NAMALWA (cell line): ENCODE data around the gene SPOCK1.
"Not testable (repeated sequence)": the region's sequence is repeated elsewhere in the genome, so short reads cannot be mapped to it uniquely, and the experiment has no call there.

Experiments
- DNase-seq: peaks from one replicate; pipeline ENCODE4 v3.0.0-alpha.2; 2015; ENCODE audit warnings: low spot score

SPOCK1 gene

DNA sequence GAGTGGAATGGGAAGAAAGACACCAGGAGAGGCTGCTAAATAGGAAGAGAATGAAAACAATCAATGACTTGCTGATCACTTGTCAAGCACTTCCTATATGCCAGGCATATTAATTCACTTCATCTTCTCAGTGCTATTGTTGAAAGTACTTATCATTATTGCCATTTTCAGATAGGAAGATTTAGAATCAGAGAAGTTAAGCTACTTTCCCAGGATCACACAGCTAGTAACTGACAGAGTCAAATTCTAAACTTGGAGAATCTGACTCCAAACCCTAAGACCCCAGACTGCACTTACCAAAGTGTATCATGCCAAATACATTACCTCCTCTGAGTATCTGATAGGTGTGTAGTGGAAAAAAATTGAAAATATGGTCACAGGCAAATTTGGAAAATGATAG is 236.3 kb downstream of the SPOCK1 start:
- no peak for DNase-seq

DNA sequence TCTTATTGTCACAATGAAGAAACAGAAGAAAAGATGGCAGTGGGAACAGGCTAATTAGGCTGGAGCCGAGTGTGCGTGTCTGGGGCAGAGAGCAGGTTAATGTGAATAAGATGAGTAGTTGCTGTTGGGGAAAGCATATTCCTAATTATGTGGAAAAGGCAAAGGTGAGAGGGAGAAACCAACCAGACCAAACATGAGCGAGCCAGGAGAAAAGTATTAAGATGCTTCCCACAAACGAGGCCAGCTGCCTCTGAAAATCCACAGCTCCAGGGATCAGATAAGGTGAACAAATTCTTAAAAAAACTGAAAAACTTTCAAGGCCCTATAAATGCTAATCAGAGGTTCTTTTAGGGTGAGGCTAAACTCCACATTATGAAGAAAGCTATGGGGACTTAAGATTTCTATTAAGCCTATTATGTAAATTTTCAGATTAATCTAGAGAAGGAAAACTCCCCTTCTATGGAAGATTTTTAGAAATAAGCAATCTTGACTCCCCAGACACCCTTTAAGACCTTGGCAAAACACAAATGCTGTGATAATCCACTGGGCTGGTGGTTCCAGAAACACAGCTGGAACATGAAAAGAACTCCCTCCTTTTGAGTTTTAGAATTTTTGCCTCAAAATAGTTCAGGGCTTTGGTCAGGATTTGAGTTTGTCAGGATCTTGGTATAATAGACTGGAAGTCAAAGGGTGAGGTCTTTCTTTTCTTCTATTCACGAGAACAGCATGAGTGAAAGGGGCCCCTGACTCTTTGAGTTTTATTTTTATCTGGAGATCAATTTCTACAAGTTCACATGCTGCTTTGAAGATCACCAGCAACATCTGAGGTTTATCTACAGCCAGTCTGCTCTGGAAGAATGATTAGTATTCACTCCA is 238.1 kb downstream of the SPOCK1 start:
- no peak for DNase-seq

- not testable (repeated sequence) for DNase-seq
These were observed 240.0 kb downstream of the SPOCK1 start for GRCh38 chr5:137259115-137259514.

GRCh38 chr5:137254119-137255090 is 244.7 kb downstream of the SPOCK1 start:
- no peak for DNase-seq

DNA sequence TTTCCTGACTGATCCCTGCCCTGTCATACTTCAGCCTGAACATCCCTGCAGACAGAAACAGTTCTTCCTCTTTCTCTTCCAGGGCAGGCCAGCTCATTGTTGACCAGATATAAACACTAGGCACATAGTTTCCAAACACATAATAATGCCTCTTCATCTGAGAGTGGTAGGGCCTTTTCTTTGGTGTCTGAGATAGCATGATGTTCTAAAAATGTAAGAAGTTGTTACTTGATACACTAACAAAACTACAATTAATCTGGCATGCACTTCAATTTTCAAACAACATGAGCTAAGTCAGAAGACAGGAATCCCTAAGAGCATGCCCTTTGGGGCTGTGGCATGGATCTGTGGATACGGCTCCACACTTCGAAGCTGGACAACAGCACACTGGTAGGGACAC is 246.6 kb downstream of the SPOCK1 start:
- no peak for DNase-seq

DNA sequence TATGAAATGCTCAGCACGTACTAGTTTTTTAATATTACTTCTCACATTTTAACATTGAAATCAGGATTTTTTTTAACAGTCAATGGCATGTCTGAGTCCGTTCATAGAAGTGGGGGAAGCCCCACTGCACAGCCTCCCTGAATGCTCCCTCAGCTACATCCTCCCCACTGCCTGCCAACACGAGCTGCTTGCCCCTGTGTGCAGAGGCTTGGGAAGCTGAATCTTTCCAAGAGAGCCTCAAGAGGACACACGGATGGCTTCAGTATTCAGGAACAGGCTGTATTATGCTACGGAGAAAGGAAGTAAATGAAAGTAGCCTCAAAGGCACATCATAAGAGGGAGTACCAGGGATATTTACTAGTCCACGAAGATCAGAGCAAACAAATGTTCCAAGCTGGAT is 248.7 kb downstream of the SPOCK1 start:
- DNase-seq: no peak

GRCh38 chr5:137248527-137248926 is 250.6 kb downstream of the SPOCK1 start:
- DNase-seq: no peak

- DNase-seq: no peak
These were observed 253.7 kb downstream of the SPOCK1 start for GRCh38 chr5:137245438-137245837.

DNA sequence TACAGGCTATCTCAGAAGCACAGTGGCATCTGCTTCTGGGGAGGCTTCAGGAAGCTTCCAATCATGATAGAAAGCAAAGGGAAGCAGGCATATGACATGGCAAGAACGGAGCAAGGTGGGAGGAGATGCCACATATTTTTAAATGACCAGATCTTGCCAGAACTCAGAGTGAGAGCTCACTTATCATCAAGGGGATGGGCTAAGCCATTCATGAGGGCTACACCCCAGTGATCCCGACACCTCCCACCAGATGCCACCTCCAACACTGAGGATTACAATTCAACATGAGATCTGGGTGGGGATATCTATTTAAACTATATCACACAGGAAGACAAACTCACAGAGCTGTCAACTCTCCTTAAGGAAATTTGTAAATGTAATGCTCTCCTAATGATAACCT is 258.8 kb downstream of the SPOCK1 start:
- DNase-seq: no peak

- no peak for DNase-seq
These were observed 262.1 kb downstream of the SPOCK1 start for GRCh38 chr5:137236849-137237507.

DNA sequence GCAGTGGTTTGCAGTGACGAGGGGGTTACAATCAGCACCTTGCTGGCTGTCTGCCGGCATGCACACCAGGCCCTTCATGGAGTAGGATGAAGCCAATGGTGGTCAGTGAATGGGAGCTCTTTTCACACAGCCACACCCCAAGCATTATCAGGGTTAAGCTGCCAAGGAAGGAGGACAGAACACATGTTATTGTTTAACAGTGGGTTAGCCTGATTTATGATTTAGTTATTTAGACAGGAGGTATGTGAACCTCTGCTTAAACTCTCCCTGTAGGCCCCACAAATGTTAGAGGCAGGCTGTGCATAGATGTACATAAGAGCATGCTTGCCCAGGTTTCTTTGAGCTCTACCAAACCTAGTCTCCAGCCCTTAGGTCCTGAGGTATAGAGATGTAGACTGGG is 262.9 kb downstream of the SPOCK1 start:
- DNase-seq: no peak

GRCh38 chr5:137234973-137235943 is 263.9 kb downstream of the SPOCK1 start:
- no peak for DNase-seq

- no peak for DNase-seq
These were observed 265.4 kb downstream of the SPOCK1 start for GRCh38 chr5:137233726-137234125.

DNA sequence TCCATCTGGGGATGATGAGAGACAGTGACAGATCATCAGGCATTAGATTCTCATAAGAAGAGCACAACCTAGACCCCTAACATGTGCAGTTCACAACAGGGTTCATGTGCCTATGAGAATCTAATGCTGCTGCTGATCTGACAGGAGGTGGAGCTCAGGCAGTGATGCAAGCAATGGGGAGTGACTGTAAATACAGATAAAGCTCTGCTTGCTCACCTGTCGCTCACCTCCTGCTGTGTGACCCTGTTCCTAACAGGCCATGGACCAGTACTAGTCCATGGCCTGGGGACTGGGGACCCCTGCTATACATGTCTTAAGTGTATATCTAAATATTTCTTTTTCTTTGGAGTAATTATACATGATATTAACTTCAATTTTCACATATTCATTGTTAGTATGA is 265.8 kb downstream of the SPOCK1 start:
- DNase-seq: not testable (repeated sequence)

DNA sequence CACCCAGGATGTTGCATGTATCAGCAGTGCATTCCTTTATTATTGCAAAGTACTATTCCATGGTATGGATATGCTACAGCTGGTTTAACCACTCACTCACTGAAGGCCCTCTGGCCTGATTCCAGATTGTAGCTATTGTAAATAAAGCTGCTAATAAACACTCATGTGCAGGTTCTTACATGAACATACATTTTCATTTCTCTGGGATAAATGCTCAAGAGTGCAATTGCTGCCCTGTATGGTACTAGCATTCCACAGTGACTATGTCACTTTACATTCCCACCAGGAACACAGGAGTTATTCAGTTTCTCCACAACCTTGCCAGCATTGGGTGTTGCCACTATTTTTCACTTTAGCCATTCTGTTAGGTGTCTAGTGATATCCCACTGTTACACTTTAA is 267.6 kb downstream of the SPOCK1 start:
- DNase-seq: no peak

DNA sequence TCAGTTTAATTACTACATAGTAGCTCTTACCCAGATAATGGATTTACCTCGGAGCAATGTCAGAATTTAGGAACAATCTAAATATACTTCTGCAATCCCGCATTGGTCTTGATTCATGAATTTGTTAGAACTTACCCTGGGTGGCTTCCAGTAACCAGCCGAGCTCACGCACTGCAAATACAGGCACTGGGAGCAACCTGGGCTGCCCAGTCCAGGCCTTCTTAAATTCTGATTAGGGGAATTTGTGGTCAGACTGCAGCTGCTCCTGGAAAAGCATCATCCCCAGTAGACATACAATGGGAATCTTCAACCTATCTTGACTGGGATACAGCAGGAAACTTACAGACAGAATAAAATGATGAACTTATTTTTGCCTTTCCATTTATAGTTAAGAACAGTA is 270.3 kb downstream of the SPOCK1 start:
- no peak for DNase-seq

- no peak for DNase-seq
These were observed 273.0 kb downstream of the SPOCK1 start for GRCh38 chr5:137226081-137226480.

DNA sequence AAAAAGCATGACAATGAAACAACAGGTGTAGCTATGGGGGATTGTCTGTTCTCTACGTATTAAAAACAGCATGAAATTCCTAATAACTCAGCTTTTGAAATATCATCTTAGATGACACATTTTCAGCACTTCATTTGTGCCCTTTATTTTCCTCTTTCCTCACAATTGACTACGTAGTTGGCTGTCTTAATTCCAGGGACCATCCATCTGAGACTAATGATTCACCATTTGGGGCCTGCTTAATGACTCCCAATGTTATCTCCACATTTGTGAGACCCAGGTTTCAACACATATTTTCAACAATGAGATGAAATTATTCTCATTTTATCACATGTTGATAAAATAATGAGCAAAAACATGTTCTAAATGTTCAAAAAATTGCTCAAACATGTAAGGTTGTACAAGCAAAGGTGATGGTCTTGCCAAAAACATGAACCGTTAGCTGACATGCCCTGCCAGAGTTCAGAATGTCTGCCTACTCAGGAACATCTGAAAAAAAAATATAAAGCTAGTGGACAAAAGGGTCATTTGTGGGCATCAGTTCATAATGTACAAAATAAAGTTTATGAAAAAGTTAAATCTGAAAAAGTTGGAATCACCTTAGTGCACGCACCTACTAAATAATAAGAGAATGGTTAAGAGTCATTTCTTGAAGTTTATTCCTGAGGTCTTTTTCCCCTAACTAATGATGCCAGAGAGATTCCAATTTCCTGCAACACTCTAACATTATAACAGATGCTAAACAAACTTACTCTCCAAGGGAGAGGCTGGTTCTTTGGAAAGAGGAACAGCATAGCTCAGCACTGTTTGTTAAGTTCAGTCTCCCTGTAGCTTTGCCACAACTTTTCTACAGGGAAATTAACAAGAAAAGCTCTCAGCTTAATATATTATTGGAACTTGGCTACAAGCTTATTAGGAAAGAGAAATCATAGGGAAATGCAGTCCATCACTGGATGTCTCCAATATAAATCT is 275.5 kb downstream of the SPOCK1 start:
- DNase-seq: no peak

DNA sequence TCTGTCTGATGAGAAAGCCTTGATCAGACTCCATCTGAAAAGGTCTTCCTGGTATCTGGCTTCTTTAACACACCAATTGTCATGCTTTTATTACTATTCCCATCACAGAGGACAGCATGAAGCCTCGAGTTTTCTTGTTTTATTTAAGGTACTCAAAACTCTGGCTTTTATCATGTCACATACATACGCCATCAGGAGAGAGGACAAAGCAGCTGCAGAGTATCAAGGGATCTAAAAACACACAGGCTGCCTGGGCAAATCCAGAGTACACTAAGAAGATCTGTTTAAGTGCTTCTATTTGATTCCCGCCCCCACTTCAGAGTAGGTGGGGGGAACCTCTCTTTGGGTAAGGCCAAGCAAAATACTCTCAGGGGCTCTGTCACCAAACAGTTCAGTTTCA is 277.2 kb downstream of the SPOCK1 start:
- DNase-seq: no peak

- DNase-seq: peak; percentile 77
These were observed 278.6 kb downstream of the SPOCK1 start for GRCh38 chr5:137220523-137220927.
